Urinary bladder (tissue), 4 donors: ENCODE results near the gene CALM1. TPM values are rescaled to one million over a fixed set of nuclear protein-coding genes. Genes with fewer than 3 reads are reported as not detected.

Experiments used
- DNase-seq: peaks from one replicate; pipeline ENCODE4 v3.0.0-alpha.2; 2015; ENCODE audit errors: extremely low spot score
- H3K27ac ChIP-seq: one replicate; pipeline ENCODE4 v1.5.1; 2013; ENCODE audit warnings: low read depth, mild to moderate bottlenecking, moderate library complexity
- H3K36me3 ChIP-seq: one replicate; pipeline ENCODE4 v1.6.1; 2013; ENCODE audit warnings: mild to moderate bottlenecking, moderate library complexity; ENCODE audit not compliant: insufficient read depth
- H3K4me1 ChIP-seq: one replicate; pipeline ENCODE4 v1.6.1; 2013; ENCODE audit warnings: mild to moderate bottlenecking, moderate library complexity; ENCODE audit not compliant: insufficient read depth
- H3K4me3 ChIP-seq: one replicate; pipeline ENCODE4 v1.5.1; 2013; ENCODE audit warnings: low read depth, low read length
- WGBS: extraction: QIAGEN DNeasy Blood & Tissue Kit; methylation state at CpG from one replicate; pipeline ENCODE4 v1.1.7; 2013; 5-methylcytosine and 5-hydroxymethylcytosine counted together
- polyA plus RNA-seq: library from polyadenylated mRNA; stranded (reverse); fragments of 200-250 nt; gene quantifications from one replicate; pipeline ENCODE4 v1.2.3, GENCODE V29; 2013
- total RNA-seq: library from RNA; depleted of rRNA; stranded (reverse); fragments of >200 nt; gene quantifications from one replicate; pipeline ENCODE4 v1.2.3, GENCODE V29; 2014
- donor health status: healthy with polysubstance abuse.
- donor health status: healthy.

CALM1 gene
- 325 TPM for total RNA-seq
- polyA plus RNA-seq: 540 TPM

GRCh38 chr14:90396341-90397339 lies at the start of gene CALM1:
Gene CALM1, plus strand, starts transcription at chr14:90397029. Its CDS starts 202 bp downstream, at chr14:90397231.
- WGBS: under 1% methylated on average over 89 of the region's 89 CpGs
- Histone ChIP-seq H3K36me3 (peaks cover 3% of the 10 kb centered on the region), H3K4me1 (no peaks in the 10 kb centered on the region), H3K4me3 (peak within 1 kb of the TSS; percentile 99), H3K27ac (peak within 1 kb of the TSS; percentile 88)
- DNase-seq: no peak

- no peak overlapping the region for H3K27ac ChIP-seq
- WGBS: 87% methylated on average over 2 of the region's 2 CpGs
- no peaks in the 10 kb centered on the region for H3K36me3 ChIP-seq
- H3K4me1 ChIP-seq: no peaks in the 10 kb centered on the region
- DNase-seq: no peak
- no peak overlapping the region for H3K4me3 ChIP-seq
Measured at GRCh38 chr14:90348270-90348669, 48.6 kb upstream of the CALM1 start.

GRCh38 chr14:90349739-90350138 lies 47.1 kb upstream of the CALM1 start:
- no peaks in the 10 kb centered on the region for H3K4me1 ChIP-seq
- no peak overlapping the region for H3K4me3 ChIP-seq
- H3K27ac ChIP-seq: no peak overlapping the region
- no peak for DNase-seq
- H3K36me3 ChIP-seq: no peaks in the 10 kb centered on the region
- WGBS: 35% methylated on average over 4 of the region's 4 CpGs

- H3K4me1 ChIP-seq: no peaks in the 10 kb centered on the region
- H3K27ac ChIP-seq: no peak overlapping the region
- H3K36me3 ChIP-seq: no peaks in the 10 kb centered on the region
- 63% methylated on average over 16 of the region's 16 CpGs for WGBS
- no peak overlapping the region for H3K4me3 ChIP-seq
- no peak for DNase-seq
Measured at GRCh38 chr14:90354551-90355298, 42.1 kb upstream of the CALM1 start.

- DNase-seq: no peak
- no peak overlapping the region for H3K27ac ChIP-seq
- H3K4me3 ChIP-seq: no peak overlapping the region
- WGBS: 79% methylated on average over 8 of the region's 8 CpGs
- H3K4me1 ChIP-seq: no peaks in the 10 kb centered on the region
- H3K36me3 ChIP-seq: no peaks in the 10 kb centered on the region
Measured at GRCh38 chr14:90355540-90356518, 41.0 kb upstream of the CALM1 start.

GRCh38 chr14:90356925-90357324 lies 39.9 kb upstream of the CALM1 start:
- no peaks in the 10 kb centered on the region for H3K36me3 ChIP-seq
- 95% methylated on average over 1 of the region's 1 CpG for WGBS
- DNase-seq: no peak
- no peaks in the 10 kb centered on the region for H3K4me1 ChIP-seq
- no peak overlapping the region for H3K4me3 ChIP-seq
- no peak overlapping the region for H3K27ac ChIP-seq

- DNase-seq: no peak
- Histone ChIP-seq H3K4me3 (no peak overlapping the region), H3K27ac (no peak overlapping the region), H3K4me1 (no peaks in the 10 kb centered on the region), H3K36me3 (no peaks in the 10 kb centered on the region)
- WGBS: 89% methylated on average over 4 of the region's 4 CpGs
Measured at GRCh38 chr14:90358359-90358758, 38.5 kb upstream of the CALM1 start.

- Histone ChIP-seq H3K36me3 (no peaks in the 10 kb centered on the region), H3K27ac (no peak overlapping the region), H3K4me1 (no peaks in the 10 kb centered on the region), H3K4me3 (no peak overlapping the region)
- whole genome bisulfite sequencing: 86% methylated on average over 7 of the region's 7 CpGs
- DNase-seq: no peak
Measured at GRCh38 chr14:90361865-90362557, 34.8 kb upstream of the CALM1 start.

- Histone ChIP-seq H3K36me3 (no peaks in the 10 kb centered on the region), H3K4me1 (no peaks in the 10 kb centered on the region), H3K4me3 (no peak overlapping the region), H3K27ac (no peak overlapping the region)
- WGBS: 91% methylated on average over 4 of the region's 4 CpGs
- DNase-seq: no peak
Measured at GRCh38 chr14:90362558-90362896, 34.3 kb upstream of the CALM1 start.

GRCh38 chr14:90368946-90369721 lies 27.7 kb upstream of the CALM1 start:
- Histone ChIP-seq H3K36me3 (no peaks in the 10 kb centered on the region), H3K4me3 (no peak overlapping the region), H3K4me1 (no peaks in the 10 kb centered on the region), H3K27ac (no peak overlapping the region)
- no peak for DNase-seq
- 67% methylated on average over 1 of the region's 1 CpG for WGBS

- 53% methylated on average over 6 of the region's 6 CpGs for WGBS
- Histone ChIP-seq H3K4me1 (no peaks in the 10 kb centered on the region), H3K27ac (no peak overlapping the region), H3K4me3 (no peak overlapping the region), H3K36me3 (no peaks in the 10 kb centered on the region)
- no peak for DNase-seq
Measured at GRCh38 chr14:90373887-90374286, 22.9 kb upstream of the CALM1 start.

GRCh38 chr14:90374813-90375212 lies 22.0 kb upstream of the CALM1 start:
- H3K27ac ChIP-seq: no peak overlapping the region
- no peaks in the 10 kb centered on the region for H3K36me3 ChIP-seq
- no peak overlapping the region for H3K4me3 ChIP-seq
- no peak for DNase-seq
- WGBS: 89% methylated on average over 4 of the region's 4 CpGs
- no peaks in the 10 kb centered on the region for H3K4me1 ChIP-seq
